Neural crest cell (in vitro differentiated cells): ENCODE measurements around the gene SNTA1. TPM values are rescaled to one million over a fixed set of nuclear protein-coding genes. Genes with fewer than 3 reads are reported as not detected.
A peak's percentile ranks its signal among the peaks of the same experiment; 100 is the strongest.
"Not testable (repeated sequence)": the region's sequence is repeated elsewhere in the genome, so short reads cannot be mapped to it uniquely, and the experiment has no call there.

Source experiments
- DNase-seq: peaks from one replicate; pipeline ENCODE4 v3.0.0; 2021; ENCODE audit warnings: low read depth, mixed read lengths, low spot score
- H3K27ac Mint-ChIP-seq: one replicate; pipeline ENCODE4 v1.8.0; 2021; ENCODE audit warnings: mild to moderate bottlenecking, mixed read lengths; ENCODE audit not compliant: unreplicated experiment
- H3K27me3 Mint-ChIP-seq: 2 replicates; pipeline ENCODE4 v1.8.0; 2021; ENCODE audit warnings: low read depth, mild to moderate bottlenecking, mixed read lengths
- H3K36me3 Mint-ChIP-seq: 2 replicates; pipeline ENCODE4 v1.8.0; 2021; ENCODE audit warnings: low read depth, mild to moderate bottlenecking, mixed read lengths
- H3K4me1 Mint-ChIP-seq: 2 replicates; pipeline ENCODE4 v1.8.0; 2021; ENCODE audit warnings: mixed read lengths
- H3K4me3 Mint-ChIP-seq: one replicate; pipeline ENCODE4 v1.8.0; 2021; ENCODE audit warnings: mild to moderate bottlenecking, mixed read lengths
- H3K9me3 Mint-ChIP-seq: 2 replicates; pipeline ENCODE4 v1.8.0; 2021; ENCODE audit warnings: mixed read lengths
- CTCF ChIP-seq: fragments of 200-600 bp; sonication (generic); conservative IDR thresholded peaks from 2 replicates; pipeline ENCODE4 v1.5.0; 2021; ENCODE audit warnings: antibody characterized with exemption, mild to moderate bottlenecking
- total RNA-seq: library from RNA; stranded (reverse); gene quantifications from 2 replicates; pipeline ENCODE4 v1.2.1, GENCODE V29; 2021

Gene SNTA1
- total RNA-seq, 1 donor from 2014 or later, result 9.4 TPM

- Mint-ChIP-seq H3K36me3 (no peaks in the 10 kb centered on the region), H3K9me3 (no peaks in the 10 kb centered on the region), H3K27ac (no peak overlapping the region), H3K27me3 (peaks cover 6% of the 10 kb centered on the region), H3K4me1 (peaks cover 5% of the 10 kb centered on the region), H3K4me3 (no peak overlapping the region)
- no peak for DNase-seq
- TF ChIP-seq CTCF, result no peak
Measured at GRCh38 chr20:33437141-33437911, 6.2 kb downstream of the SNTA1 start.

- no peak for TF ChIP-seq CTCF
- Mint-ChIP-seq H3K4me3 (no peak overlapping the region), H3K27me3 (no peaks in the 10 kb centered on the region), H3K9me3 (peaks cover 2% of the 10 kb centered on the region), H3K4me1 (peaks cover 10% of the 10 kb centered on the region), H3K27ac (peak overlapping the region; percentile 28), H3K36me3 (peaks cover 4% of the 10 kb centered on the region)
- DNase-seq, result no peak
Measured at GRCh38 chr20:33434434-33434833, 9.1 kb downstream of the SNTA1 start.

- H3K4me1 Mint-ChIP-seq, result peaks cover 10% of the 10 kb centered on the region
- H3K27ac Mint-ChIP-seq, result peak overlapping the region; percentile 6
- H3K27me3 Mint-ChIP-seq, result no peaks in the 10 kb centered on the region
- peaks cover 4% of the 10 kb centered on the region for H3K36me3 Mint-ChIP-seq
- peaks cover 2% of the 10 kb centered on the region for H3K9me3 Mint-ChIP-seq
- no peak overlapping the region for H3K4me3 Mint-ChIP-seq
- no peak for DNase-seq
- no peak for TF ChIP-seq CTCF
Measured at GRCh38 chr20:33433465-33434234, 9.9 kb downstream of the SNTA1 start.

- no peak for TF ChIP-seq CTCF
- Mint-ChIP-seq H3K27ac (peak overlapping the region; percentile 52), H3K4me3 (no peak overlapping the region), H3K4me1 (peaks cover 10% of the 10 kb centered on the region), H3K27me3 (no peaks in the 10 kb centered on the region), H3K36me3 (peaks cover 4% of the 10 kb centered on the region), H3K9me3 (peaks cover 2% of the 10 kb centered on the region)
- no peak for DNase-seq
Measured at GRCh38 chr20:33431797-33432381, 11.7 kb downstream of the SNTA1 start.

GRCh38 chr20:33423875-33424274, 19.7 kb downstream of the SNTA1 start:
- peak overlapping the region; percentile 14 for H3K27ac Mint-ChIP-seq
- not testable (repeated sequence) for H3K4me1 Mint-ChIP-seq, H3K9me3 Mint-ChIP-seq, H3K27me3 Mint-ChIP-seq, H3K4me3 Mint-ChIP-seq, H3K36me3 Mint-ChIP-seq, DNase-seq
